Ishikawa (cell line): ENCODE data around the gene WDR1.

ENCODE experiments used
- CEBPB ChIP-seq: IDR thresholded peaks from 2 replicates; pipeline ENCODE4 v1.6.1; 2012
- CREB1 ChIP-seq: IDR thresholded peaks from 2 replicates; pipeline ENCODE4 v1.6.1; 2012; ENCODE audit warnings: low read depth
- EGR1 ChIP-seq: IDR thresholded peaks from 2 replicates; pipeline ENCODE4 v1.6.1; 2012
- EP300 ChIP-seq: IDR thresholded peaks from 2 replicates; pipeline ENCODE4 v1.6.1; 2012; ENCODE audit warnings: borderline replicate concordance
- FOXM1 ChIP-seq: IDR thresholded peaks from 2 replicates; pipeline ENCODE4 v1.6.1; 2012; ENCODE audit warnings: low read depth, borderline replicate concordance
- NFIC ChIP-seq: IDR thresholded peaks from 2 replicates; pipeline ENCODE4 v1.6.1; 2012
- RAD21 ChIP-seq: IDR thresholded peaks from 2 replicates; pipeline ENCODE4 v1.6.1; 2012; ENCODE audit warnings: low read depth
- TAF1 ChIP-seq: IDR thresholded peaks from 2 replicates; pipeline ENCODE4 v1.6.1; 2012; ENCODE audit warnings: low read depth, mild to moderate bottlenecking
- TCF12 ChIP-seq: IDR thresholded peaks from 2 replicates; pipeline ENCODE4 v1.6.1; 2012; ENCODE audit warnings: low read depth
- TEAD4 ChIP-seq: IDR thresholded peaks from 2 replicates; pipeline ENCODE4 v1.6.1; 2012
- YY1 ChIP-seq: IDR thresholded peaks from 2 replicates; pipeline ENCODE4 v1.6.1; 2012; ENCODE audit warnings: low read depth
- ZBTB7A ChIP-seq: IDR thresholded peaks from 2 replicates; pipeline ENCODE4 v1.6.1; 2012; ENCODE audit warnings: low read depth
- TF ChIP-seq, protein P1 (sequence below): IDR thresholded peaks from 2 replicates; pipeline ENCODE4 v1.6.1; 2012; ENCODE audit warnings: low read depth, mild to moderate bottlenecking
- TF ChIP-seq, protein P2 (sequence below): IDR thresholded peaks from 2 replicates; pipeline ENCODE4 v1.6.1; 2012
- TF ChIP-seq, protein P3 (sequence below): IDR thresholded peaks from 2 replicates; pipeline ENCODE4 v1.6.1; 2012

The WDR1 gene

DNA sequence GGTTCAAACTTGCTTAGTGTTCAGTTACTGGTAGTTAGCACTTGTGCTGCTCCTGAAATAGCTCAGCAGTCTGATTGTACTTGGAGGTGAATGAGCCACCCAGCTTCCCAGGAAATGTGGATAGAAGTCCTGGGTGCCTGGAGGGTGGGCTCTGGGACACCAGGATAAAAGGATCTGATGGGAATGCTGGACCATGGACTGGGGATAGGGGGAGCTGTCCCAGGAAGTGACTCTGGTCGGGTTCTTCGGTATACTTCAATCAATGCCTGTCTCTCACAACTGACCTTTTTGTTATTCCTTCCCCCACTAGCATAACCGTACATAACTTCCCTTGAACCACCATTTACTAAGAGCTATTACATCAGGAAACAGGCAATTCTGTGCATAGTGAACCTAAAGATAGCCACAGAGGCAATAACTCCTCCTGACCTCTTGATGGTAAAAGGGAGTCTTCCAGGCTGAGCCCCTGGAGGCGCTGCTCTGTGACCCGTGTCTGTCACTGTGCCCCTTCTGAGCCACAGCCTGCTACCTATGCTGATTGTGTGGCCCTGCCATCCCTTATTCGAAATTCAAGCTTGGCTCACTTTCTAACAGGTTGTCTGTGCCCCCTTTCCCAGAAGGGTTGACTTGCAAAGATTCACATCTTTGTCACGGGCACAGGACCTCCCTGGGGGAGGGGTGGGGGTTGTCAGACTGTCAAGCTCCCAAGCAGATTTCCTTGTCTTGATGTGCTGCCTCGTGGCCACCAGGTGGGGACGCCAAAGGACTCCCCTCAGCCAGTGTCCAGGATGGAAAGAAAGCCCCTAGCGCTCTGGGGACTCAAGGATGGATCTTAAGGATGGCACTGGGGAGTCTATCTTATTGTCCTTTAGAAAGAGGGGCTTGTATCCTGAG lies 24.5 kb upstream of the WDR1 start:
- TF ChIP-seq EP300 (no peak), TCF12 (no peak), ZBTB7A (no peak), TAF1 (no peak), CREB1 (no peak), TEAD4 (no peak), NFIC (no peak), EGR1 (no peak), YY1 (no peak), FOXM1 (no peak), RAD21 (no peak), CEBPB (no peak)
- TF ChIP-seq, protein P1, sequence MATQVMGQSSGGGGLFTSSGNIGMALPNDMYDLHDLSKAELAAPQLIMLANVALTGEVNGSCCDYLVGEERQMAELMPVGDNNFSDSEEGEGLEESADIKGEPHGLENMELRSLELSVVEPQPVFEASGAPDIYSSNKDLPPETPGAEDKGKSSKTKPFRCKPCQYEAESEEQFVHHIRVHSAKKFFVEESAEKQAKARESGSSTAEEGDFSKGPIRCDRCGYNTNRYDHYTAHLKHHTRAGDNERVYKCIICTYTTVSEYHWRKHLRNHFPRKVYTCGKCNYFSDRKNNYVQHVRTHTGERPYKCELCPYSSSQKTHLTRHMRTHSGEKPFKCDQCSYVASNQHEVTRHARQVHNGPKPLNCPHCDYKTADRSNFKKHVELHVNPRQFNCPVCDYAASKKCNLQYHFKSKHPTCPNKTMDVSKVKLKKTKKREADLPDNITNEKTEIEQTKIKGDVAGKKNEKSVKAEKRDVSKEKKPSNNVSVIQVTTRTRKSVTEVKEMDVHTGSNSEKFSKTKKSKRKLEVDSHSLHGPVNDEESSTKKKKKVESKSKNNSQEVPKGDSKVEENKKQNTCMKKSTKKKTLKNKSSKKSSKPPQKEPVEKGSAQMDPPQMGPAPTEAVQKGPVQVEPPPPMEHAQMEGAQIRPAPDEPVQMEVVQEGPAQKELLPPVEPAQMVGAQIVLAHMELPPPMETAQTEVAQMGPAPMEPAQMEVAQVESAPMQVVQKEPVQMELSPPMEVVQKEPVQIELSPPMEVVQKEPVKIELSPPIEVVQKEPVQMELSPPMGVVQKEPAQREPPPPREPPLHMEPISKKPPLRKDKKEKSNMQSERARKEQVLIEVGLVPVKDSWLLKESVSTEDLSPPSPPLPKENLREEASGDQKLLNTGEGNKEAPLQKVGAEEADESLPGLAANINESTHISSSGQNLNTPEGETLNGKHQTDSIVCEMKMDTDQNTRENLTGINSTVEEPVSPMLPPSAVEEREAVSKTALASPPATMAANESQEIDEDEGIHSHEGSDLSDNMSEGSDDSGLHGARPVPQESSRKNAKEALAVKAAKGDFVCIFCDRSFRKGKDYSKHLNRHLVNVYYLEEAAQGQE, result no peak
- TF ChIP-seq, protein P2, sequence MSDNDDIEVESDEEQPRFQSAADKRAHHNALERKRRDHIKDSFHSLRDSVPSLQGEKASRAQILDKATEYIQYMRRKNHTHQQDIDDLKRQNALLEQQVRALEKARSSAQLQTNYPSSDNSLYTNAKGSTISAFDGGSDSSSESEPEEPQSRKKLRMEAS, result no peak
- TF ChIP-seq, protein P3, sequence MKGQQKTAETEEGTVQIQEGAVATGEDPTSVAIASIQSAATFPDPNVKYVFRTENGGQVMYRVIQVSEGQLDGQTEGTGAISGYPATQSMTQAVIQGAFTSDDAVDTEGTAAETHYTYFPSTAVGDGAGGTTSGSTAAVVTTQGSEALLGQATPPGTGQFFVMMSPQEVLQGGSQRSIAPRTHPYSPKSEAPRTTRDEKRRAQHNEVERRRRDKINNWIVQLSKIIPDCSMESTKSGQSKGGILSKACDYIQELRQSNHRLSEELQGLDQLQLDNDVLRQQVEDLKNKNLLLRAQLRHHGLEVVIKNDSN, result no peak

DNA sequence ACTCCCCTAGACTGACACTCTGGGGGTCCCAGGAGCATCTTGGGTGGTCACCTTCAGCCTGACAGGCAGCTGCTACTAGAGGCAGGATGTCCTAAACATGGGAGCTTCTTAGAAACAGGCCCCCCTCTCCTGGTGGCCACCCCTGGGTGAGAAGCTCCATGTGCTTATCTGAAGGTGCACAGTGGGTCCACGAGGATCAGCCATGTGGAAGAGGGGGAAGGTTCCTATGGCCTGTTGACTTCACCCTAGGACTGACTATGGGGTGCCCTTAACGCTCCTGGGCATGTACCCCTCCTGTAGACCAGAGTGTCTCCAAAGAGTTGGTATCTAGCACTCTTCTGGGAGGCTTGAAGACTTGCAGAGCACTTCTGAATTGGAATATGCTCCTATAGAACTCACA lies 22.9 kb upstream of the WDR1 start:
- TF ChIP-seq TCF12, result no peak
- TF ChIP-seq, protein P2, result no peak
- no peak for TF ChIP-seq EP300
- TF ChIP-seq CEBPB, result no peak
- TF ChIP-seq, protein P3, result no peak
- no peak for TF ChIP-seq RAD21
- TF ChIP-seq FOXM1, result no peak
- TF ChIP-seq CREB1, result no peak
- no peak for TF ChIP-seq YY1
- TF ChIP-seq EGR1, result no peak

DNA sequence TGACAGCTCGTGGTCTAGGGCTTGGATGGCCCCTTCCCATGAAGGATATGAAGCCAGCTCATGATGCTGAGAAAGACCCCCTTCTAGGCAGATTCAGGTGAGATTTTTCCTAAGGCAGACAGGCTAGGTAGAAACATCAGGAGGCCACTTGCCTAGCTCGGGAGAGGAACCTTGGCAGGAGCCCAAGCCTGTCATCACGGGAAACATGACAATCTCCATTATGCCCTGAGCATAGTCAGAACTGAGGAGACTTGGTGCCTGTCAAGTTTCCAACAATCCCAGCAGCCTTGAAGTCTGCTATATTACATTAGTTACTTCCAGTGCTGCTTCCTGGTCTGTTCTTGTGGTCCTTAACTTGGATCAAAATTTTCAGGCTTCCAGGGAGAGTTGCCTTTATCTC lies 18.7 kb upstream of the WDR1 start:
- no peak for TF ChIP-seq EGR1
- TF ChIP-seq, protein P1, result no peak
- TF ChIP-seq ZBTB7A, result no peak
- TF ChIP-seq RAD21, result no peak
- no peak for TF ChIP-seq YY1
- no peak for TF ChIP-seq TEAD4
- no peak for TF ChIP-seq EP300
- no peak for TF ChIP-seq CREB1
- no peak for TF ChIP-seq TAF1
- TF ChIP-seq CEBPB, result no peak
- TF ChIP-seq, protein P3, result no peak
- TF ChIP-seq, protein P2, result no peak
- TF ChIP-seq TCF12, result no peak
- no peak for TF ChIP-seq FOXM1
- TF ChIP-seq NFIC, result no peak

DNA sequence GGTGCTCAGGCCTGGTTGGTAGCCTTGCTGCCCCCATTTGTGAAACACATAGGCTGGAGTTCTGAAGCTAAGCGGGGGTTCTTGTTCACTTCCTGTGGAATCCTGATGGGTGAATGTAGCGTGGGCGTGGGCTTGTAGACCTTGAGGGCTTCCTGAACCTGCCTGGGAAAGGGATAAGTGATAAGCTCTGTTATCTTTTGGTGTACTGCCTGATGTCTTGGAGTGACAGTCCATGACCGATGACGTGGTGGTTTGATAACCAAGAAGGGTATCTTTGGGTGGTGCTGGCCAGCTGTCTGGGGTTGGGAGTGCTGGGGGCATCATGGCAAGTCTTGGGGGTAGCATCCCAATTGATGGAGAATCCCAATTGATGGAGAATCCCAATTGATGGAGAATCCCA lies 17.5 kb upstream of the WDR1 start:
- TF ChIP-seq ZBTB7A, result no peak
- no peak for TF ChIP-seq TAF1
- no peak for TF ChIP-seq EGR1
- TF ChIP-seq EP300, result no peak
- TF ChIP-seq RAD21, result no peak
- TF ChIP-seq, protein P1, result no peak
- no peak for TF ChIP-seq NFIC
- TF ChIP-seq, protein P3, result no peak
